M059J (cell line): ENCODE data around the gene LRRC72. TPM values are rescaled to one million over a fixed set of nuclear protein-coding genes. Genes with fewer than 3 reads are reported as not detected.
"Not testable (repeated sequence)": the region's sequence is repeated elsewhere in the genome, so short reads cannot be mapped to it uniquely, and the experiment has no call there.

Source experiments
- DNase-seq: peaks from one replicate; pipeline ENCODE4 v3.0.0-alpha.2; 2012; ENCODE audit warnings: low read depth
- total RNA-seq: library from RNA; depleted of rRNA; stranded (reverse); fragments of >200 nt; shearing (Covaris generic); gene quantifications from 2 replicates; pipeline ENCODE4 v1.2.3, GENCODE V29; 2014

LRRC72 gene
- total RNA-seq, 1 experiment from 2014 or later, result not detected

DNA sequence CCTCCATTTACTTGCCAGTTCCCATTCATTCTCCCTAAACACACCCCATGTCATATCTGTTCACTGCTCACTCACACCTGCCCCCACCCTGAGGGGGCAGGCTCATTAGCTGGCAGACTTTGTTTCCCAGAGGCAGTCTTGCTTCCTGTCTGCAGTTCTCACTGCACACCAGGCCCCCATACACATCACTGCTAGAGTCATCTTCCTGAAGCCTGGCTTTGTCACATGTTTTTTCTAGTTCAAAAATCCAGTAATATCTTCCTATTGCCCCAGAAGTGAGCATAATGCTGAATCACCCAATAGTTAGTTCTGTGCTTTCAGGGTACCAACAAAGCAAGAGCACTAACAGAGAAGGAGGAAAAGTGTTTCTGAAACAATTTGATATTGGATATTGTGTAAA is 1.9 kb downstream of the LRRC72 start:
- peak; percentile 5 for DNase-seq

DNA sequence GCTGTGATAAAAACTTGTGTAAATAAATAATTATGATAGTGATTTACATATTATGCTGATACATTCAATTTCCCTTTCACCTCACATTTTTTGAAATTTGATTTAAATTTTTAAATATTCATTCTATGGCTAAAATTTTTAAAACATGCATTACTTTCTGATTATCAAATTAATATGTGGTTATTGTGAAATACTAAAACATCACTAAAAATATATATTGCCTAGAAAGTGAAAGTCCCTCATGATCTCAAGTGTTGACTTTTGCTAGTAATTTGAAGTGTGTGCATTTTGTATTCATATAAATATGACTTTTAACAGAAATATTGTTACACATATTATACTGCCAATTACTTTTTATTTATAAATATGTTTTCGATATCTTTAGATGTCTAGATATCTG is 3.1 kb downstream of the LRRC72 start:
- DNase-seq, result no peak

DNA sequence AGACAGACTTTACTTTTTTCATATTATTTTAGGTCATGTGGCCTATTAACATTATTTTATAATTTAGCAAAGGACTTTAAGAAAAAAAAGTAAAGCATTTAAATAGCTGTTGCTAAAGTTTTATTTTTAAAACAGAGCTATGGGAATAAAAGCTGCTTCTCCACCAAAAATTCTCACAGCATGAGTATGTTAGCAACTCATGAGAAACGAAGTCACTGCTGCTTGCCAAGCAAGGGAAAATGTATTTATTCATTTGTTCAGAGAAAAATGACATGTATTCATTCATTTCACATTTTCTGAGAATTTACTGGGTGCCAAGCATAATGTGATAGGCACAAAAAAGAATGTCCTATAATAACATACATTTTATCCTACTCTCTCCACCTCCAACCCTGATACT is 5.1 kb downstream of the LRRC72 start:
- DNase-seq, result no peak

DNA sequence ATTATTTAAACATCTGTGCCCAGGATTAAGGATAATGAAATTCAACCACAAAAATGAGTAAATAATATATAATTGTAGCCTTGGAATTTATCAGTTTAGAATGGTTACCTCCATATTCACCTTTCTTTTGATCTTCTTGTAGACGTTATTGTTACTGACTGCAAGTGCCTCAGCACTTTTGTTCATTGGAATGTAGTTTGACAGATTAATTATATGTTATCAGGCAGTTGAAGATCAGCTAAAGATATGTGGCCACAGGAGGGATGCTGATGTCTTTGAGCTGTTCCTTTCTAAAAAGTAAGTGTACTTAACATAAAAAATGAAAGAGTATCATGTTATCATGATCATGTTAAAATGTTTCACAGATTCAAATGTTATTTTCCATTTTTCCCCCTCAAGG is 5.6 kb downstream of the LRRC72 start:
- DNase-seq, result no peak

DNA sequence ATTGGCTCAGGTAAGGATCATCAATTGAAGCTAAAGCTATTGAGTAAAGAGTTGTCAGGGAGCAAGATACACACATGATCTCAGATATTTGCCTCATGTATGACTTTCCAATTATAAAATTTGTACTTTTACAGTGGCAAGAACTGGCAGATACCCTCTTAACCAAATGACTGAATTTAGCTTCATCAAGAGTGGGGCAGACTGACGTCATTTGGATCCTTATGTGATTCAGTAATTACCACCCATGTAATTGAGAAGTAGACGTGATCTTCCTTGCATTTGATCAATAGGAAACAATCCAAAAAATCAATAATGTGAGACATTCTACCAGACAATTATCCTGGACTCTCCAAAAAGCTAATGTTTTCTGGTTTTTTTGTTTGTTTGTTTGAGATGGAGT is 8.9 kb downstream of the LRRC72 start:
- DNase-seq, result no peak

DNA sequence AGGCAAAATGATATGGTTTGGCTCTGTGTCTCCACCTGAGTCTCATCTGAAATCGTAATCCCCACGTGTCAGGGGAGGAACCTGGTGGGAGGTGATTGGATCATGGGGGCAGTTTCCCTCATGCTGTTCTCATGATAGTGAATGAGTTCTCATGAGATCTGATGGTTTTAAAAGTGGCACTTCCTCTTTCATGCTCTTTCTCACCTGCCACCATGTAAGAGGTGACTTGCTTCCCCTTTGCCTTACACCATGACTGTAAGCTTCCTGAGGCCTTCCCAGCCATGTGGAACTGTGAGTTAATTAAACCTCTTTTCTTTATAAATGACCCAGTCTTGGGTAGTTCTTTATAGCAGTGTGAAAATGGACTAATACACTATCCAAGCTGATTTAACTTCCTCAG is 13.9 kb downstream of the LRRC72 start:
- not testable (repeated sequence) for DNase-seq

DNA sequence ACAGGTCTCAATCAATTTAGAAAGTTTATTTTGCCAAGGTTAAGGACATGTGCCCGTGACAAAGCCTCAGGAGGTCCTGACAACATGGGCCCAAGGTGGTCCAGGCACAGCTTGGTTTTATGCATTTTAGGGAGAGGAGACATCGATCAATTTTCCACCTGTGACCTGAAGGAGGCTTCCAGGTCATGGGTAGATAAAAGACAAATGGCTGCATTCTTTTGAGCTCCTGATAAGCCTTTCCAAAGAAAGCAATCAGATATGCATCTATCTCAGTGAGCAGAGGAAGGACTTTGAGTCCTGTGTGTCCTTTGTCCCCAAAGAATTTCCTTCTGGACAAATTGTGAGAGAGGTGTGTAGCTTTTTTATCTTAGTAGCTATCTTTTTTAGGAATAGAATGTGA is 15.8 kb downstream of the LRRC72 start:
- DNase-seq, result no peak

DNA sequence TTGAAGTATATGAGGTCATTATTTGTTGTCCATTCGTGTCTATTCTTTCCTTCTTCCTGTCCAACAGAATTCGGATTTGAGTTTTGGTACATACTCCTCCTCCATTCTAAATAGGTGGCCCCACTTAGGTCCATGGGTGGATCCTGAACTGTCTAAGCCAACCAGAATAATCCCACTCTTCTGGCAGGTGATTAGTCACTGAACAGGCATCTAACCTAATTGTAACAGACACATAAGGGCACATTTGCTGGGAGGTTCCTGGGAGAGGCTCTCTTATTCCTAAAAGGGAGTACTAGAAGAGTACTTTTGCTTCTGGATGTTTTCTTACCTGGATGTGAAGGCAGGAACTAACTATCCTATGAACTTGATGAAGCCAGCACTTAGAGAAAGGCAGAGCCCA is 16.8 kb downstream of the LRRC72 start:
- no peak for DNase-seq

DNA sequence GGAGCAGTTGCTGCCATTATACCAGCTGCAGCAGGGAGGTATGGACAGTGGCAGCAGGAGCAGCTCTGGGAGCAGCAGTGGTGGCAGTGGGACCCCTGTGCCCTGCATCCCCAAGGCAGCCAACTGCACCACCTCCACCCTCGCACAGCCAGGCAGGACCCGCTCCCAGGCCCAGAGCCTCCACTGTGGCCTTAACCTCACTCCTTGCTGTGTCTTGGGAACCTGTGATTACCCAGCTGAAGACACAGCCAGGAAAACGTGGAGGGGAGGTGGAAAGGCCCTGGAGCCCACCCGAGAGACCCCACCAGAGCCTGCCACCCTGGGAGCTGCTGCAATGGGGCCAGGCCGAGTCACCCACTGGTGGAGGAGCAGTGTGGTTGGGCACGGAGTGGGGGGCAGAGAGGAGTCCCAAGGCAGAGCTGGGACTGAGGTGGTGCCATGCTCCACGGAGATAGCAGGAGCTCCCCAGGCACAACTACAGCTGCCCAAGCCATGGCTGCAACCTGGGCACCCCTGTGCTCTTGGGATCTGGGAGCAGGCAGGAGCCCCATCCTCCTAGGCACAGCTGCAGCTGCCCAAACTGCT is 20.4 kb downstream of the LRRC72 start:
- DNase-seq, result no peak

DNA sequence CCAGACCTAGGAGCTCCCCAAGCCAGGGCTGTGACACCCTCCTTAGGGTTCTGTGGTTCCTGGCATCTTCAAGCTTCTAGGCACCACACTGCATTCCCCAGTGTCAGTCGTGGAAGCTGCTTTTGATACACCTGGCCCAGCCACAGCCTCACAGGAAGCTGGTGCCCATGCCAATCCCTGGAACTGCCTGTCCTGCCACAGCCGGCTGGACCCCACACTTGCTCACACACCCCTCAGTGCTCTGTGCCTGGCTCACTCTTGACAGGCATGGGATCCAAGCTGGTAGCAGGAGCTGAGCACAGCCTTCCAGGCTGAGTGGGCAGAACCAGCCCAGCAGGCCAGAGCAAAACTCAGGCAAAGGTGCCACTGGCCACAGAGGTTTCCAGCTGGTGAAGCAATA is 21.8 kb downstream of the LRRC72 start:
- no peak for DNase-seq

DNA sequence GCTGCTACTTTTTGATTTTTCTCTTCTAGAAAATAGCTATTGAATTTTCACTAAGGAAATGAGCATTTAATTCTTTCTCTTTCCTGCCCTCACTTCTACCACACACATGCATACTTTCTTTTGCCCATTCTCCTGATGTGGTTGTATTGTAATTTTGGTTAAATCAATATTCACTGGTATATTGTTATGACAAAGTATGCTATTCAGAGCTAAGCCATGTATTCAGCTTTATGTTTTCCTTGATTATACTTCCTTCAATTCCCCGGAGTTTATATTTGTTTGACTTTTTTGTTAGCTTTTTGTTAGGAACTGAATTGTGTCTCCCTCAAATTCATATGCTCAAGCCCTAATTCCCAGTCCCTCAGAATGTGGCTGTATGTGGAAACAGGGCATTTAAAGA is 24.0 kb downstream of the LRRC72 start:
- DNase-seq, result no peak

DNA sequence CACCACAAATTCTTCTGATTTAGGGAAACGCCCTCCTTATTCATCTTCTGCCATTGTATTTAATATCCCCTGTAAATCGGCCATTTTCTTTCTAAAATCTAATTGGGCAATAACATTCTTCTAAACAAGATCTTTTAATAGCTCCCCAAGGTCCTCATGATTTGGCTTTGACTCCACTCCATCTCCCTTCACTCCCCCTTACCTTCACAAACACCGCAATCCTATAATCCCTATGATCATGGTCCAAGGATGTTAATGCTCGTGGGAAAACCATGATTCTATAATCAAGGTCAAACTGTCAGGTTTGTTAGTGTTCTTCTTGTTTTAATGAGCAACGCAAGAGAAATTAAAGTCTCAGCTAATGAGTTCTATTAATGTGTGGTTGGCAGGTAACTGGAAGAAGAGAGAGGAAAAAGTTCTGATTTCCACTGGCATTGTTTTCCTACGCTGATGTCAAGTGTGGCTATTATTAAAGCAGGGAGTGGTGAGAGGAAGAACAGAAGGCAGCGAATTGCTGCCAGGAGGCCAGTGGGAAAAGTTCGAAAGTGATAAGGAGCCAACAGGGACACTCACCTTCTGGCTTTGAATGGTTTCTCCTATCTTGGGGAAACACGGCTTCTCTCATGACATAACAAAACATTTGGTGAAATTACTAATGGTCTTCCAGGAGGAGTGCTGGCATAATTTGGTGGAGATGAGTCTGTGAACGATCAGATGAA is 28.1 kb downstream of the LRRC72 start:
- DNase-seq, result no peak

DNA sequence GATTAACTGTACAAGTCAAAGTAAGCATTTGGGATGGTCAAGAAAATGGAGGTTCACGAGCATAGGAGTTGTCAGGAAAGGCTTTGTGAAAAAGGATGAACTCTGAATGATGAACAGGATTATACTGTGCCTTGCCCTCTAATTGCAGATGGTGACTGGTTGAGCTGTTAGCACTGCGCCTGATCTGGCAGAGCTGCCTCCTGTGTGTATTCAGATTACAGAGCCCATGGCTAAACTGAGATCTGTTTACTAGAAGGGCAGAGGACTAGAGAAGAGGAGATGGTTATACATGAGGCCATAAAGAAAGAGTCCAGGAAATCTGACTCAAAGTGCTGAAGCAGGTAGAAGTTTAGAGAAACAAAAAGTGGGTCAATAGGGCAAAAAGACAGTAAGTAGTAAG is 29.7 kb downstream of the LRRC72 start:
- DNase-seq, result no peak

DNA sequence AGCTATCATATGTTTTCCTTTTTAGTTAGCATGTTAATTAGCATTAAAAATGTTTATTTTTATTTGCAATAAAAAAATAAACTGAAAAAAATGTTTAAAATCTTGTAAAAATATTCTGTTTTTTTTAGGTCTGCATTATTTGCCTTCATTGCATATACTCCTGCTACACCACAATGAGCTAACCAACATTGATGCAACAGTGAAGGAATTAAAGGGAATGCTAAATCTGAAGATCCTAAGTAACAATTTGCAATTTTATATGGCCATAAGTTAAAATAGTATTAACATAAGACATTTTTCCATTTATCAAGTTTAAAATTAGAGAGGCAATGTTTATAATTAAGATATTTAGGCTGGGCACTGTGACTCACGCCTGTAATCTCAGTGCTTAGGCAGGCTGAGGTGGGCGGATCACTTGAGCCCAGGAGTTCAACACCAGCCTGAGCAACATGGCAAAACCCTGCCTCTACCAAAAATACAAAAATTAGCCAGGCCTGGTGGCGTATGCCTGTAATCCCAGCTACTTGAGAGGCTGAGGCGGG is 32.2 kb downstream of the LRRC72 start:
- DNase-seq, result peak; percentile 7

DNA sequence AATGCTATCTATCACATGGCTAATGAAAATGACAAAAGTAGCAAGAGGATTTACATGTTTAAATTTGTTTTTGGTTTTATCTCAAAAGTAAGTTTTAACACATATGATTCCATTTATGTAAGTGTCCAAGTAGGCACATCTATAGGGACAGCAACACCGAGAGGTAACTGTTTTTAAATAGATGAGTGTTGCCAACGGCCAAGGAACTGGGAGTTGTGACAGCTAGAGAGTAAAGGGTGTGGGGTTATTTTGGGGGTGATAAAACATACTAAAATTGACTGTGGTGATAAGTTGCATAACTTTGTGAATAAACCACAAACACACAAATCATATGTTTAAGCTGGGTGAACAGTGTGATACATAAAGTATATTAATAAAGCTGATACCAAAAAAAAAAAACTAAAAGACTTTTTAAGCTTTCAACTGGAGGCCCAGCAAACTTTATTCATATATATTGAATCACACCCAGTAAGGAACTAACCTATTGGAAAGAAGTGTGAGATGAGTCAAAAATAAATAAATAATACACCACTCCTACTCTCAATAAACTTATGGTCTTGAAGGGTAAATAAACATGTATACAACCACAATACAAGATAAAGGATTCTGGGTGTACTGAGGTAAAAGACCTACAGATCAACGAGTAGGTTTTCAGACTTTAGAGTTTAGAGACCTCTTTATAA is 33.0 kb downstream of the LRRC72 start:
- no peak for DNase-seq

DNA sequence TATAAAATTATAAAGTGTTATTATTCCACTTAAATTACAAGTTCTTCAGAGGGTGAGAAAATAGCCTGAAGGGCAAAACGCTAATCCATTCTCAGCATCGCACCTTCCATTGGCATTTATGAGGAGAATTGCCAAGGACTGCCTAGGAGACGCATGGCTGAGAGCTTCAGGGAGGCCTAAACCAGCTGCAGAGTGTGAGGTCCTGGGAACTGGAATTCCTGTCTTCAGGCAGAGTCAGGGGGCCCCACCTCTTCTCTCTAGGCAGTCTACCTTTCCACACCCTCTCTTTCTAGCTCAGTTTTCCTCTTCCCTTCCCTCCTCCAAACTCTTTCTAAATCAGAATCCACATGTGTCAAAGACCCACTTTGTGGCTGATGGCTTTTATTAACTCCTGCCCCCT is 35.3 kb downstream of the LRRC72 start:
- no peak for DNase-seq

DNA sequence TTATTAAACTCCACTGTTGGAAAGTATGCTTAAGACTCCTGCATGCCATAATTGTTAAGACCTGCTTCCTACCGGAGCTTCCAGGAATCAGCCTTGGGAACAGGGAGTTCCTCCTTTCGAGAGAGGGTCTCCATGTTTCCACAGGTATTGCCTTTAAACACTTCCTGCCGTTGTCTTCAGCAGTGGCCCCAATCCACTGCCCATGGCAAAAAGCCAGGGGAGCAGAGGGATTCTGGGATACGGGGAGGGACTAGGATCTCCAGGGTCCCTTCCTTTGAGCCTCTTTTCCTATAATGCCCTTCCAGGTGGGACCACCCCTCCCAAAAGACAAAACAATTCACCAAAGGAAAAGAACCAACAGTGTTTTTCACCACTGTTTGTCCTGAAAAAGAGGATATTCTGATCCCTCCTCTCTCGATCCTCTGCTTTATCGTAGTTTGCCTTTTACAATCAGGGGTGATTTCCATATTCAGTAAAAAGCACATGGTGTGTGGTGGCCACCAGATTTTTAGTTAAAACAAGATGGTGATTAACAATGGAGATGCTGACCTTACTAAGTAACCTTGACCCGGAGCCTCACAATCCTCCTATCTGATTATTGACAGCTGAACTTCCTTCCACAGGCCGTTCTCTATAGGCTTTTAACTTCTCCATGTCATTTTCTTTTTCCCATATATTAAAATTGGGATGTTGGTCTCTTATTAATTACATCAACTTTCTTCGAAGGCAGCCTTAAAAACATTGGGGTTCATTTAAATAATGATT is 36.0 kb downstream of the LRRC72 start:
- DNase-seq, result no peak

DNA sequence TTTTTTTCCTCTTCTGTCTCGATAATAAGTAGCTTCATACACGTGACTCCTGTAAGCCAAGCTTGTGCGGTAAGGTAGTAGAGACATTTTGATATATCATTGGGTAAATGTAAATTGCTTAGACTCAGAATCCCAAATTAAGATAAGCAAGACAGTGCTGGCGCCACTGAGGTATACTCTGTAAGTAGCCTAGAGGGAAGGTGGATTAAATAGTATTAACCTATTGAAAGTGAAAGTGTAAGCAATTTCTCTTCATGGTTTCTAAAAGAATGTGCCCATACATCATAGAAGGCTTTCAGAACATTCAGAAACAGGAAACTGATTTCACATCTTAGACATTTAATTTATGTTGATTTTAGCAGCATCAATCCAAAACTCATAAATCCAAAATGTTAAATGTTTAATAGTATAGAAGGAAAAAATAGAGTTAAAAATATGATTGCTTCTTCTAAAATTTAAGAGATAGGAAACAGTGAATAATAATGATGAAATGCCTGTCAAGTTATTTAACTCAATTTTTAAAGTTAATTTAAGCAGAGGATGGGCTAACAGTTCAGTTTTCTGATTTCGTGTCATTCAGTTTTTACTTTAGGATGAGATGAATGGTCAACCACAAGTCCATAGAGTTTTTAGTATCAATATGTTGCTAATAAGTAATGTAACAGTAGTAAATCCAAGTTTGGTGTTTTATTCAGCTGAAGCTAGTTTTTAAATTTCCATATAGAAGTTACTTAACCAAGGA is 36.8 kb downstream of the LRRC72 start:
- no peak for DNase-seq

DNA sequence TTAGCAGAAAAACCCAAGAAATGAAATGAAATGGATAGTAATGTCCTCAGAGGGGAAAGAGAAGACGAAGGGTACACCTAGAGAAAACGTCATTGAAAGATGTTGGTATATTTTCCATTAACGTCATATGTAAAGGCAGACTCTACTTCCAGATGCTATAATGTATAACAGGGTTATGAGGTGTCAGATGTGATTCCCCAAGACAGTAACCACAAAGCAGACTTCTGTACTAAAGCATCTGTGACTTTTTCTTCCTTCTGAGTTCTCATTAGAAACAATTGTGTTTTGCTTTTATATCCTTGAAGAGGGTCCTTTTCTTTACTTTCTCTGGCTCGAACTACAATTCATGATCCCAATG is 37.4 kb downstream of the LRRC72 start:
- DNase-seq, result no peak

DNA sequence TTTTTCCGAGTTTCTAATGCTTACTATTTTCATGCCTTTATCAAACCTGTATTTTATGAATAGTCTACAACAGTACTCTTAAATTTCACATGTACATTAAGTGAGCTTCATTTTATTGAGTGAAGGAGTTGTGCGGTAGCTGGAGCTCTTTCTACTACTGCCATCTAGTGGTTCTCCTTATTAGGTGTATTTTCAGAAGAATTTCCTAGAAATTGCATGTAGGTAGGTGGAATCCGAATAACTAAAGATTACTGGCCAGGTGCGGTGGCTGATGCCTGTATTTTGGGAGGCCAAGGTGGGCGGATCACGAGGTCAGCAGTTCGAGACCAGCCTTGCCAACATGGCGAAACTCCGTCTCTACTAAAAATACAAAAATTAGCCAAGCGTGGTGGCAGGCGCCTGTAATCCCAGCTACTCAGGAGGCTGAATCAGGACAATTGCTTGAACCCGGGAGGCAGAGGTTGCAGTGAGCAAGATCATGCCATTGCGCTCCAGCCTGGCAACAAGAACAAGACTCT is 38.3 kb downstream of the LRRC72 start:
- DNase-seq, result peak; percentile 50

DNA sequence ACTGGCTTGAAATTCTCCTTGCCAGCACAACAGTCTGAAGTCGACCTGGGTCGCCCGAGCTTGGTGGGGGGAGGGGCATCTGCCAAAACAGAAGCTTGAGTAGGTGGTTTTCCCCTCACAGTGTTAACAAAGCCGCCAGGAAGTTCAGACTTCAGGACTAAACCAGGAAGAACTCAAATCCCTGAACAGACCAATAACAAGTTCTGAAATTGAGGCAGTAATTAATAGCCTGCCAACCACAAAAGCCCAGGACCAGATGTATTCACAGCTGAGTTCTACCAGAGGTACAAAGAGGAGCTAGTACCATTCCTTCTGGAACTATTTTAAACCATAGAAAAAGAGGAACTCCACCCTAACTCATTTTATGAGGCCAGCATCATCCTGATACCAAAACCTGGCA is 45.3 kb downstream of the LRRC72 start:
- no peak for DNase-seq
